OCI-LY3 (cell line): ENCODE data around the gene TDRKH.

Source experiments
- EZH2phosphoT487 ChIP-seq: fragments of 200-600 bp; shearing (Covaris generic); IDR thresholded peaks from 2 replicates; pipeline ENCODE4 v1.6.1; 2018; ENCODE audit warnings: antibody characterized with exemption, mixed run types, low read depth
- TF ChIP-seq, protein P1 (sequence below): fragments of 200-600, 300-600 bp; sonication (generic); IDR thresholded peaks from 2 replicates; pipeline ENCODE4 v1.5.1; 2014; ENCODE audit warnings: antibody characterized with exemption, low read length, low read depth

DNA sequence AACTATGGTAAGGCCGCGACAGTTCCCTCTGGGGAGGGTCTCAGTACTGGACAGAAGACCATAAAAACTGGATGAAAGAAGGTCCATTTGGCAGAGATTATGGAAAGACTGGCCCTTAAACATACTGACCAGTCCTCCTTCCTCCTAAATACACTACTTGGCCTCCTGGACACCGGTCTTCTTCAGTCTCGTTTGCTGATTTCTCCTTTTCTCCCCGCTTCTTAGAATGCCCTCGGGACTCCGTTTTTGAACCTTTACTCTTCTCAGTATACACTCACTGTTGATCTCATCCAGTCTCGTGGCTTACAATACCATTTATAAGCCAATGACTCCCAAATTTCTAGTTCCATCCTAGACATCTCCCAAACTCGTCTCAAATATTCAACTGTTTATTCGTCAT lies 26.3 kb downstream of the TDRKH start:
- TF ChIP-seq, protein P1, sequence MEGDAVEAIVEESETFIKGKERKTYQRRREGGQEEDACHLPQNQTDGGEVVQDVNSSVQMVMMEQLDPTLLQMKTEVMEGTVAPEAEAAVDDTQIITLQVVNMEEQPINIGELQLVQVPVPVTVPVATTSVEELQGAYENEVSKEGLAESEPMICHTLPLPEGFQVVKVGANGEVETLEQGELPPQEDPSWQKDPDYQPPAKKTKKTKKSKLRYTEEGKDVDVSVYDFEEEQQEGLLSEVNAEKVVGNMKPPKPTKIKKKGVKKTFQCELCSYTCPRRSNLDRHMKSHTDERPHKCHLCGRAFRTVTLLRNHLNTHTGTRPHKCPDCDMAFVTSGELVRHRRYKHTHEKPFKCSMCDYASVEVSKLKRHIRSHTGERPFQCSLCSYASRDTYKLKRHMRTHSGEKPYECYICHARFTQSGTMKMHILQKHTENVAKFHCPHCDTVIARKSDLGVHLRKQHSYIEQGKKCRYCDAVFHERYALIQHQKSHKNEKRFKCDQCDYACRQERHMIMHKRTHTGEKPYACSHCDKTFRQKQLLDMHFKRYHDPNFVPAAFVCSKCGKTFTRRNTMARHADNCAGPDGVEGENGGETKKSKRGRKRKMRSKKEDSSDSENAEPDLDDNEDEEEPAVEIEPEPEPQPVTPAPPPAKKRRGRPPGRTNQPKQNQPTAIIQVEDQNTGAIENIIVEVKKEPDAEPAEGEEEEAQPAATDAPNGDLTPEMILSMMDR, result no peak
- no peak for TF ChIP-seq EZH2phosphoT487
